HG03039 (cell line): ENCODE results near the gene FBXL13.
"Not testable (repeated sequence)": the region's sequence is repeated elsewhere in the genome, so short reads cannot be mapped to it uniquely, and the experiment has no call there.

Source experiments
- ATAC-seq: cut with Tn5 transposase; IDR thresholded peaks from one replicate; pipeline ENCODE4 v1.9.1; 2021; ENCODE audit warnings: mild to moderate bottlenecking, moderate library complexity; ENCODE audit not compliant: unreplicated experiment

Gene FBXL13

DNA sequence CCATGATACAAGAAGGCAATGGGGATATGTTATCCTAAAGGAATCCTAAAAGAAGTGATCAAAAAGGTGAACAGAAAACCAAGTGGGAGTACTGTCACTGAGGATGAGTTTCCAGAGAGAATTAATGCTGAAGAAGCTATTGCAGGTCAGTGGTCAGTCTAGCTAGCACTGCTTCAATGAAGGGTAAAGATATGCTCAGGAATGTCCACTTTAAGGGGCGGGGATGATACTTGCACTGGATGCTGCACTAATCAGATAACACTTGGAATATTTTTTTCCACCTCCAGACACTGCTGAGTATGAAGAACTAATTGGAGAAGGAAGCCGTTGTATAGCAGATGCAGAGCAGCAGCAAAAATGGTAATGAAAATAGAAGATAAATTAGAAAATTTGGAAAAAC, 86.5 kb downstream of the FBXL13 start:
- ATAC-seq: no peak

DNA sequence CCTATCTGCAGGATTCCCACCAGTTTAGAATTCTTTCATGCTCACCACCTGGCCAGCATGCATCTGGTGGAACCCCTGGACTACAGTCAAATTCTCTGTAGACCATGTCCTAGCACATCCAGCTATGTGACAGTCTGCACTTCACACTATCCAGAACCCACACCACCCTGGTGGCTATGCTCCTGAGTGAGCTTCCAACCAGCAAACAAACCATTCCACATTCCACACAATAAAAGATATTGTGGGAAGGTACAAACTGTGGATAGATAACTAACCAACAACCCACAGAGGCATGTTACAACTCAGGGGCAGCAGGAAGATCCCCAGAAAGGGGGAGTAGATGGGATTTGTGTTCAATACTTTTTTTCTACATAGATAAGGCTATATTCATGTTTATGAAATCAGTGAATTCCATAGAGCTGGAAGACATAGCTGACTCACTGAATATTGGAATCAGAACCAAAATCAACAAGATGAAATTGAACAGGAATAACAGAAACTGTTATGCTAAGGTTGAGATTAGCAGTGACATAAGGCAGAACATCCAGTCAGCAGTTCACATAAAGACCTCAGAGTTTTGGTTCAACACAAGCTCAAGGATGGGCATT, 89.3 kb downstream of the FBXL13 start:
- ATAC-seq: no peak

DNA sequence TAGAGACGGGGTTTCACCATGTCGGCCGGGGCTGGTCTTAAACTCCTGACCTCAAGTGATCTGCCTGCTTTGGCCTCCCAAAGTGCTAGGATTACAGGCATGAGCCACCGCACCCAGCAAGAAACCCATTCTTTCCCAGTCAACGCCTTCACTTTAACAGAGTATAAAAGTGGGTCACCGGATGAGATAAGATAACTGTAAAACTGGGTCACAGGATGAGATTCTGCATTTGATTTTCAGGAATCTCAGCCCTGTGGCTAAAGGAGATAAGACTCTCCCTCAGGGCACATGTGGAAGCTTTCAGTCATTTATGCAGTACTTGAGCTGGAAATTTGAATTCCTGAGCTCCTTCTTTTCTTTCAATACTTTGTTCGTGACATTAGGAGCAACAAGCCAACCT, 91.0 kb downstream of the FBXL13 start:
- ATAC-seq: no peak

DNA sequence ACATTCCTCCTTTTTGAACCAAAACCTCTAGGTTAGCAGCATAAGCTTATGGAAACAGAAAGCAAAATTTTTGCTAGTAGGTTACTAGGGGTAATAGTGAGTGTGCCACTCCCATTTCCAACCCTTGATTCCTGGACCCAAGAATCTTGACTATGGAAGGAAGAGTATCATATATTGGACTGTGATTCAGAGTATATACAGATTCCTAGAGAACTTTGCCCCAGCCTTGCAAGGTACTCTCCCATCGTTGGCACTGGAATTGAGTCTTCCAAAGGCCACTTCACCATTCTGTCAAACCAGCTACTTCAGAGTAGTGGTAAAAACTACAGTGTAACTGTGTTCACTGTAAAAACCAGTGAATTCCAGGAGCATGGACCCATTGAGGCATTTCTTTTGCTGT, 92.4 kb downstream of the FBXL13 start:
- no peak for ATAC-seq

DNA sequence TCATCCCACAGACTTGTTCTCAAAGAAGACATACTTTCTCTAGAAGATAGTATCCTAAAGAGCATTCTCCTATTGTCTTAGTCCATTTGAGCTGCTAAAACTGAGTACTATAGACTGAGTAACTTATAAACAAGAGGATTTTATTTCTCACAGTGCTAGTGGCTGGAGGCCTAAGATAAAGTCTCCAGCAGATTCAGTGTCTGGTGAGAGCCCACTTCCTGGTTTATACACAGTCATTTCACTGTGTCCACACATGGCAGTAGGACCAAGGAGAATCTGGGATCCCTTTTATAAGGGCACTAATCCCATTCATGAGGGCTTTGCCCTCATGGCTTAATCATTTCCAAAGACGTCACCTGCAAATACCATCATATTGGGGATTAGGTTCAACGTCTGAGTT, 93.1 kb downstream of the FBXL13 start:
- ATAC-seq: no peak

DNA sequence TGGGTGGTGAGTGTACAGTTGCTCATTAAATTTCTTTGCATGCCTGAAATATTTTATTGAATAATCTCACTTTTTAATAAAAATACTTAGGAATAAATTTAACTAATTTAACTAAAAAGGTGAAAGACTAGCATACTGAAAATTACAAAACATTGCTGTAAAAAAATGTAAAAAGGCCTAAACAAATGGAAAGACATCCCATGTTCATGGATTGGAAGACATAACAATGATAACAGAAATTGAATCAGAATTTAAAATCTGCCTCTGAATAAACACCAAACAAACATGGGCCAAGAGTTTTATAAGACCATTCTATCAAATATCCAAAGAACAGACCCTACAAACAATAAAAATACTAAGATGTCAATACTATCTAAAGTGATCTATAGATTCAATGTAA, 94.9 kb downstream of the FBXL13 start:
- no peak for ATAC-seq

DNA sequence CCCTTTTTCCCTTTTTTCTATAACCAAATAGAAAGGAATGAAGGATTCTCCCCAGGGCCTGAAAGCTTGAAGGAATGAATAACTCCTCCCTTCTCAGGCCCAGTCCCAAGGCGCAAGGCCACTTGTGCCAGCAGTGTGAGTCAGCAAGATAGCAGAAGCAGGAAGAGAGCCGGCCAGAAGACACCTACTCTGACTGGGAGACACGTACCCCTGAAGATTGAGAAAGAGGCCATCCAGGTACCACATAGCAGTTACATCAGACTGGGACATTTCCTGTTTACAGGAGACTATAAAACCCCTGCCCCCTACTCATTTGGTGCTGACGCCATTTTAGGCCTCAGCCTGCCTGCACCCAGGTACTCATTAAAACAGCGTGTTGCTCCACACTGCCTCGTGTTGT, 96.3 kb downstream of the FBXL13 start:
- ATAC-seq: no peak

DNA sequence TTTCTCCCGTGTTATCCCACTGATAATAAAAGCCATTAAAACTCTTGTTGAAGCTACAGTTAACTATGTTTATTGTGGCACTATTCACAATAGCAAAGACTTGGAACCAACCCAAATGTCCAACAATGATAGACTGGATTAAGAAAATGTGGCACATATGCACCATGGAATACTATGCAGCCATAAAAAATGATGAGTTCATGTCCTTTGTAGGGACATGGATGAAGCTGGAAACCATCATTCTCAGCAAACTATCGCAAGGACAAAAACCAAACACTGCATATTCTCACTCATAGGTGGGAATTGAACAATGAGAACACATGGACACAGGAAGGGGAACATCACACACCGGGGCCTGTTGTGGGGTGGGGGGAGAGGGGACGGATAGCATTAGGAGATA, 97.0 kb downstream of the FBXL13 start:
- ATAC-seq: not testable (repeated sequence)

DNA sequence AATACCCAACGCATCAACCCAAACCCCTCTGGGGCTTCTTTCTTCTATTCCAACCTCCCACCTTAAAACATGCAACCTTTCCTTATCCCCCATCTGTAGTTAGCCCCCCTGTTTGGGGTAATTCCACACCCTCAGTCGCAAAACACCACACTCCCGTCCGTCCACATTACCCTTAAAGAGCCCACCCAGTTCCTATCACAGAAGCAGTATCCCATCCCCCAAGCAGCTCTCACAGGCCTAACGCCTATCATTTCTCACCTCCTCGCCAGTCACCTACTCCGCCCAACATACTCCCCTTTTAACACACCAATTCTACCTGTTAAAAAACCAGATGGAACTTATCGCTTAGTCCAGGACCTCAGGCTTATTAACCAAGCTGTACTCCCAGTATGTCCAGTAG, 98.1 kb downstream of the FBXL13 start:
- ATAC-seq: no peak

DNA sequence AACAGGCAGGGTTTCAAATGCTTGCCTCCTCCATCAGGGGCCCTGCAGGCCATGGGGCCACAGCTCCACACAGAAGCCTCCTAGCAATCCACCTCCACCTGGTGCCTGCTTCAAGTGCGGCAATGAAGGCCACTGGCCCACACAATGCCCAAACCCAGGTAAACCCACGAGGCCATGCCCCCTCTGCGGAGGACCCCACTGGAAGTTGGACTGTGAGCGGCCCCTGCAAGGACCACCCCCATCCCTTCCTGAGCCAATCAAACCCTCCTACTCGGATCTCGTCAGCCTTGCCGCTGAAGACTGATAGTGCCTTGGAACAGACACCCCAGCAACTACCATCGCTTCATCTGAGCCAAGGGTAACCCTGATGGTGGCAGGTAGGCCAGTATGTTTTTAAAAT, 98.7 kb downstream of the FBXL13 start:
- ATAC-seq: no peak

DNA sequence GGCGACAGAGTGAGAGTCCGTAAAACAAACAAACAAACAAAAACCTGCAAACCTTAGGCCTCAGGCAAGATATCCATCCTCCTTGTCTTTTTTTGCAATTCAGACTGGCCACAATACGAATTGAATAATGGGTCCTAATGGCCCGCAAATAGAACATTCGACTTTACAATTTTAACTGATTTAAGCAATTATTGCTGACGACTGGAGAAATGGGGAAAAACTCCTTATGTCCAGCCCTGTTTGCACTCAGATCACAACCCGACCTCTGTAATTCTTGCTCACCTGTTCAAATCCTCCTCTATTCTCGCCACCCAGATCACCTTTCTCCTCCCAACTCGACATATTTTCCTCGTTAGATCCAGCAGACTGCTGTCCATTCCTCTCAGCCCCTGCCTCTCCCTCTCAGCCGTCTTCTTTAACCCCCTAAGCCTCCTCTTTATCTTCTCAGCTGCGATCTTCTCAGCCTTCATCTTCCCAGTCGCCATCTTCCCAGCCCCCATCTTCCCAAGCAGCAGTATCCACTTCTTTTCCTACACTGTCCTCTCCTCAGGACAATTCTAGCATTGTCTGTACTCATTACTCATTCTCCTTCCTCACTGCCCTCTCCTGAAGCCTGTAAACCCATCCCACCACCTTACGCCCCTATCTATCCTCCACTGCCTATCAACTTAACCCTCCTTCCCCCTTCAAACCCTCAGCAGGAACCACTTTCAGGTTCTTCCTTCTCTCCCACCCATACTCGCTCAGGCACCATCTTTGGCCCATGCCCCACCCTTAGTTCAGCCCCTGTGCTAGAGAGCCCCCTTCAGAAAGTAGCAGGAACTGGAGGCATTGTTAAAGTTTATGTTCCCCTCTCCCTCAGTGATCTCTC, 100.0 kb downstream of the FBXL13 start:
- ATAC-seq: no peak

DNA sequence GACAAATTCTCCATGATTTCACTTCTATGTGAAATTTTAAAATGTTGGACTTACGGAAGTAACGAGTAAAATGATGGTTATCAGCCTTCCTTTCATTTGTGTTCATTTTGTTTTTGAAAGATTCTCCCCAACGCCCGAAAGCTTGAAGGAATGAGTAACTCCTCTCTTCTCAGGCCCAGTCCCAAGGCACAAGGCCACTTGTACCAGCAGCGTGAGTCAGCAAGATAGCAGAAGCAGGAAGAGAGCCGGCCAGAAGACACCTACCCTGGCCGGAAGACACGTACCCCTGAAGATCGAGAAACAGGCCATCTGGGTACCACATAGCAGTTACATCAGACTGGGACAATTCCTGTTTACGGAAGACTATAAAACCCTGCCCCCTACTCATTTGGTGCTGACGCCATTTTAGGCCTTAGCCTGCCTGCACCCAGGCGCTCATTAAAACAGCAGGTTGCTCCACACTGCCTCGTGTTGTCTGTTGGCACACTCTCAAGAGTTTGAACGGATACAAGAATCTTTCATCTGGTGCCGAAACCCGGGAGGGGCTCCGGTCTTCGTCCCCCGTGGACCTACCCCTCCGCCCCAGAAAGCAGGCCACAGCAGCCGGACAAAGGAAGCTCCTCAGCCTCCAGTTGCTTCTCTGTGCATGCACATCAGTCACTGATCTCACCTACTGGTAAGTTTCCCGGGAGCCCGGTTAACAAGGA, 101.3 kb downstream of the FBXL13 start:
- no peak for ATAC-seq

DNA sequence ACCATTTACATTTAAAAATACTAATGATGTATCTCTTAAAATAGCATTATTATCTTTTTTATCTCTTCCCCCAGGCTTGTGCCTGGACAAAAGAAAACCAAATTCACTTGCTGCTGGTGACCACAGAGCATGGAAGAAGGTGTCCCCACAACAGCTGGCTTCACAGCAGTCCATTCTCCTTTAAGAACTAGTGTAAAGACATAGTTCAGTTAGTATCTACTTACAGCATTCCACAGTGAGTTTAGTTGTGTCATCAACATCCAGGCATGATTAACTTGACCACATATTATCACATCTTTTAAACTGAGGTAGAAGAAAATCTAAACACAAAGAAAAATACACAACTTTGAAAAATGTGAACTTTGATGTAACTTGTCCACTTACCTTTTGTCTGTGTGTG, 106.8 kb downstream of the FBXL13 start:
- ATAC-seq: no peak

DNA sequence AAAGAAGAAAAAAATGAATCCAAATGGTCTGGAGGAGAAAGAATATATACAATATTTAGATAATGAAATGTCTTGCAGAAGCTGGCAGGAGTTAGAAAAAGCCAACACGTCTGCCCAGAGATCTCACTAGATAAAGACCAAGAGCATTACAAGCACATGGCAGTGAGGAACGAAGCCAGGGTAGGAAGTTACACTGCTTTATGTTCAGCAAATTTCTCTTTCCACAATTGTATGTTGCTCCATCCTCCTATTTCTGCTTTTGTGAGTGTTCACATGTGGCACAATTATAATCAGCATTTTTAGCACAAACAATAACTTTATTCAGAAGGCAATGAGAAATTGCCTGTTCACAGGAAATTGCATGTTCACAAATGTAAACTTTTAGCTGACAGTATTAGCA, 108.1 kb downstream of the FBXL13 start:
- no peak for ATAC-seq

DNA sequence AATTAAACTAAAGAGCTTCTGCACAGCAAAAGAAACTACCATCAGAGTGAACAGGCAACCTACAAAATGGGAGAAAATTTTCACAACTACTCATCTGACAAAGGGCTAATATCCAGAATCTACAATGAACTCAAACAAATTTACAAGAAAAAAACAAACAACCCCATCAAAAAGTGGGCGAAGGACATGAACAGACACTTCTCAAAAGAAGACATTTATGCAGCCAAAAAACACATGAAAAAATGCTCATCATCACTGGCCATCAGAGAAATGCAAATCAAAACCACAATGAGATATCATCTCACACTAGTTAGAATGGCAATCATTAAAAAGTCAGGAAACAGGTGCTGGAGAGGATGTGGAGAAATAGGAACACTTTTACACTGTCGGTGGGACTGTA, 112.6 kb downstream of the FBXL13 start:
- ATAC-seq: not testable (repeated sequence)

DNA sequence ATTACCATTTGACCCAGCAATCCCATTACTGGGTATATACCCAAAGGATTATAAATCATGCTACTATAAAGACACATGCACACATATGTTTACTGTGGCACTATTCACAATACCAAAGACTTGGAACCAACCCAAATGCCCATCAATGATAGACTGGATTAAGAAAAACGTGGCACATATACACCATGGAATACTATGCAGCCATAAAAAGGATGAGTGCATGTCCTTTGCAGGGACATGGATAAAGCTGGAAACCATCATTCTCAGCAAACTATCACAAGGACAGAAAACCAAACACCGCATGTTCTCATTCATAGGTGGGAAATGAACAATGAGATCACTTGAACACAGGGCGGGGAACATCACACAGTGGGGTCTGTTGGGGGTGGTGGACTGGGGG, 116.6 kb downstream of the FBXL13 start:
- ATAC-seq: not testable (repeated sequence)

DNA sequence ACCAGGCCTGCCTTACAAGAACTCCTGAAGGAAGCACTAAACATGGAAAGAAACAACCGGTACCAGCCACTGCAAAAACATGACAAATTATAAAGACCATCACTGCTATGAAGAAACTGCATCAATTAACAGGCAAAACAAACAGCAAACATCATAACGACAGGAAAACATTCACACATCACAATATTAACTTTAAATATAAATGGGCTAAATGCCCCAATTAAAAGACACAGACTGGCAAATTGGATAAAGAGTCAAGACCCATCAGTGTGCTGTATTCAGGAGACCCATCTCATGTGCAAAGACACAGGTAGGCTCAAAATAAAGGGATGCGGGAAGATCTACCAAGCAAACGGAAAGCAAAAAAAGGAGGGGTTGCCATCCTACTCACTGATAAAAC, 120.2 kb downstream of the FBXL13 start:
- not testable (repeated sequence) for ATAC-seq

DNA sequence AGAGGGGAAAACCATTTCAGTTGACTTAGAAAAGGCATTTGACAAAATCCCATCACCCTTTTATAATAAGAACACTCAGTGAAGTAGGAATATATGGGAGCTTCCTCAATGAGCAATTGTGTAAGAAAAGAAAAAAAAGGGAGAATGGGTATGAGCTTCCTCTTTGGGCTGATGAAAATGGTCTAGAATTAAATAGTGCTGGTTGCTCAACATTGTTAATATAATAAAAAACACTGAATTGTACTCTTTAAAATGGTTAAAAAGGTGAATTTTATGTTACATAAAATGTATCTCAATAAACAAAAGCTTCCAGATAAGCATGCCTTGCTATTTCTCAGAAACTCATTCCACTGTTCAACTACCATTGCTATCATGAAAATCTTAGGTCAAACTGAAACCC, 121.2 kb downstream of the FBXL13 start:
- no peak for ATAC-seq

DNA sequence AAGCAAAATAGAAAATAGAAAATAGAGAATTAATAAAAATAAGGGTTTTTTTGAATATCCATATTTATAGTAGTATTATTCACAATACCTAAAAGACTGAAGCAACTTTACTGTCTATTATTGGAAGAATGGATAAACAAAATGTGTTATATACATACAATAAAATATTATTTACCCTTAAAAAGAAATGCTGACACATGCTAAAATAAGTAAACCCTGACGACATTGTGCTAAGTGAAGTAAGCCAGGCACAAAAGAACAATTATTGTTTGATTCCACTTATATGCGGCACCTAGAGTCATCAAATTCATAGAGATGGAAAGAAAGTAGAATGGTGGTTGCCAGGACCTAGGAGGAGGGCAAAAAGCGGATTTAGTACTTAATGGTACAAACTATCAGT, 122.8 kb downstream of the FBXL13 start:
- no peak for ATAC-seq

DNA sequence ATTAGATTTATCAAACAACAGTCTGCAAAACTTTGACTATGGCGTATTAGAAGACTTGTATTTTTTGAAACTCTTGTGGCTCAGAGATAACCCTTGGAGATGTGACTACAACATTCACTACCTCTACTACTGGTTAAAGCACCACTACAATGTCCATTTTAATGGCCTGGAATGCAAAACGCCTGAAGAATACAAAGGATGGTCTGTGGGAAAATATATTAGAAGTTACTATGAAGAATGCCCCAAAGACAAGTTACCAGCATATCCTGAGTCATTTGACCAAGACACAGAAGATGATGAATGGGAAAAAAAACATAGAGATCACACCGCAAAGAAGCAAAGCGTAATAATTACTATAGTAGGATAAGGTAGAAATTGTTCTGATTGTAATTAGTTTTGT, 130.4 kb downstream of the FBXL13 start:
- ATAC-seq: no peak

DNA sequence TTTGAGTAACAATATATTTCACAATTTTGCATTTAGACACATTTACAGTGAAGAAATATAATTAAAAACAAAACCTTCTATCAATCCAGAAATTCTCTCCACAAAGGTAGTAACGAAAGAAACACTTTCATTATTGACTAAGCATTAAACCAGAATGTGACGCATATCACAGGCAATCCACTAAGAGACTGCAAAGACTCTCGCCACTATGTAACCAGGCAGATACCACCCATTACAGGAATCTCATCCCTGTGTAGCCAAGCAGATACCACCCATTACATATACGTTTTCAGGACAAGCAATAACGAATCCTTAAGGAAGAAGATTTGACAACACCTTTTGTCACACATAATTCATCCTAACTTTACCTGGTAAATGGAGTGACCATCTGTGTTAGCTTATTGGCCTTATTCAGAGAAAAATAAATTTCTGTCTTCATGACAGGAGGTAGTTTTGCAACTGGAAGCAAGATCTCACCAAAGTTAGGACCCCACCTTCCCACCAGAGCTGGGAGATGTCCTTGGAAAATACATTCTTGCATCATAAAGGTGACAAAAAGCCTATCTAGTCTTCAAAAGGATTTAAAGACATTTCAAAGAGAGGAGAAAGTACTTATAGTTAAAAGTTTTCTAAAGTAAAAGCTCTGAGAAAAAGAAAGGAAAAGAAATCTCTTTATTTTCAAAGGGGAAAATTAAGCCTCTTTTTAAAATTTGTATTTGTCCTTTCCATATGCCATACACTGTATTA, 131.0 kb downstream of the FBXL13 start:
- no peak for ATAC-seq
